Stimulated activated CD4-positive, alpha-beta T cell treated with anti-CD3 and anti-CD28 coated beads, Interleukin-2, amount 100 ng/mL, for 4 hours (primary cell): ENCODE measurements around the gene ARVCF.
A peak's percentile ranks its signal among the peaks of the same experiment; 100 is the strongest.
"Not testable (repeated sequence)": the region's sequence is repeated elsewhere in the genome, so short reads cannot be mapped to it uniquely, and the experiment has no call there.

Source experiments
- DNase-seq: peaks from one replicate; pipeline ENCODE4 v3.0.0-alpha.2; 2020; ENCODE audit warnings: low read depth

Gene ARVCF

GRCh38 chr22:19960491-19961200 lies 56.0 kb downstream of the ARVCF start:
- no peak for DNase-seq

GRCh38 chr22:19959587-19960490 lies 56.8 kb downstream of the ARVCF start:
- DNase-seq, result no peak

- DNase-seq, result no peak
These were observed 57.5 kb downstream of the ARVCF start for GRCh38 chr22:19959043-19959586.

GRCh38 chr22:19958083-19959042 lies 58.3 kb downstream of the ARVCF start:
- DNase-seq, result no peak

GRCh38 chr22:19957445-19957844 lies 59.2 kb downstream of the ARVCF start:
- DNase-seq, result no peak

- DNase-seq, result no peak
These were observed 61.1 kb downstream of the ARVCF start for GRCh38 chr22:19955241-19956128.

- no peak for DNase-seq
These were observed 65.3 kb downstream of the ARVCF start for GRCh38 chr22:19951346-19951745.

- DNase-seq, result no peak
These were observed 68.4 kb downstream of the ARVCF start for GRCh38 chr22:19948057-19948760.

- no peak for DNase-seq
These were observed 73.3 kb downstream of the ARVCF start for GRCh38 chr22:19943082-19944026.

- DNase-seq, result no peak
These were observed 74.2 kb downstream of the ARVCF start for GRCh38 chr22:19942157-19943081.

GRCh38 chr22:19941365-19942082 lies 75.1 kb downstream of the ARVCF start, which contains the start of the genes COMT and TXNRD2:
Gene COMT (plus strand): TSS chr22:19941772. CDS start chr22:19962527, 20,755 bp downstream.
Gene TXNRD2 (minus strand): TSS chr22:19941818. CDS start chr22:19941803, 15 bp downstream.
- DNase-seq, result peak; percentile 48

GRCh38 chr22:19940536-19941364 lies 75.9 kb downstream of the ARVCF start:
- DNase-seq, result no peak

GRCh38 chr22:19937616-19938473 lies 78.8 kb downstream of the ARVCF start:
- DNase-seq, result no peak

- DNase-seq, result no peak
These were observed 80.1 kb downstream of the ARVCF start for GRCh38 chr22:19936513-19936912.

GRCh38 chr22:19935123-19935718 lies 81.4 kb downstream of the ARVCF start:
- not testable (repeated sequence) for DNase-seq
